A549 (cell line): ENCODE data around the gene KIAA1614.

Experiments
- BHLHE40 ChIP-seq: IDR thresholded peaks from 2 replicates; pipeline ENCODE4 v1.6.1; 2012; ENCODE audit warnings: low read depth, low read length, inconsistent platforms
- CTCF ChIP-seq: fragments of >200 bp; sonication (Bioruptor Twin); formaldehyde crosslinking; IDR thresholded peaks from 3 replicates; pipeline ENCODE4 v1.5.1; 2016
- ELK1 ChIP-seq: fragments of 150-350 bp; IDR thresholded peaks from 2 replicates; pipeline ENCODE4 v1.6.1; 2014; ENCODE audit warnings: low read depth, mild to moderate bottlenecking, low read length
- JUN ChIP-seq, 2 experiments: fragments of >200 bp; sonication (Bioruptor Twin); formaldehyde crosslinking; IDR thresholded peaks; 2 replicates in 1 of 2; 3 replicates in 1 of 2; pipeline ENCODE4 v1.6.1; 2016 to 2017
- MAX ChIP-seq: IDR thresholded peaks from 2 replicates; pipeline ENCODE4 v1.6.1; 2012
- RAD21 ChIP-seq, 2 experiments: fragments of >200 bp in 1 of 2; sonication (Bioruptor Twin) in 1 of 2; formaldehyde crosslinking in 1 of 2; IDR thresholded peaks in 1 of 2; conservative IDR thresholded peaks in 1 of 2; 2 replicates in 1 of 2; 3 replicates in 1 of 2; pipeline ENCODE4 v1.6.1; 2012 to 2018; ENCODE audit warnings: inconsistent platforms in 1 of 2
- SREBF2 ChIP-seq: fragments of 450-650 bp; IDR thresholded peaks from 2 replicates; pipeline ENCODE4 v1.6.1; 2014; ENCODE audit warnings: mild to moderate bottlenecking, moderate library complexity

- TF ChIP-seq SREBF2 = no peak
- no peak for TF ChIP-seq ELK1
- no peak for TF ChIP-seq CTCF
- TF ChIP-seq BHLHE40 = no peak
- no peak for TF ChIP-seq MAX
- TF ChIP-seq RAD21 (conservative IDR thresholded peaks at IDR 0.05 in 1 of 2, IDR thresholded peaks at IDR 0.05 in 1 of 2) = no peak
- TF ChIP-seq JUN (IDR thresholded peaks at IDR 0.05) = no peak
These were observed 75.6 kb downstream of the KIAA1614 start for GRCh38 chr1:180988253-180988752.
